Heart left ventricle (tissue), 13 donors: ENCODE data around the gene PACRG.

Experiments used
- POLR2A ChIP-seq, 2 donors: fragments of 450-650 bp; IDR thresholded peaks; one replicate each; pipeline ENCODE4 v1.6.1; 2017; ENCODE audit warnings: antibody characterized with exemption in 2 of 2, mild to moderate bottlenecking in 2 of 2, moderate library complexity in 2 of 2
- TF ChIP-seq, protein P1 (sequence below), 12 donors: fragments of 200-600 bp; sonication (generic) in 4 of 12; IDR thresholded peaks; one replicate each; pipeline versions ENCODE4 v1.5.0 to v1.8.0; 2018 to 2022; ENCODE audit warnings: antibody characterized with exemption in 12 of 12, mild to moderate bottlenecking in 5 of 12
- donor health status: ischemic (EF 13 %, LVEDD 7.1; RV severe dilation, severe dysfunction).
- donor health status: DM: no; HTN: yes; CAD: no.
- donor health status: DM: no; HTN: no; CAD: no.
- donor health status: ischemic (EF 25% LVEDD 6.9; RV normal size, moderate dysfunction).
- donor health status: ischemic (EF 25% LVEDD 5.7; RV mildly dilated, moderate dysfunction).
- donor health status: ischemic (EF 35%, LVEDD 5.7; RV mildly dilated, moderate dysfunction).
- donor health status: nonischemic (EF 11% LVEDD 7.7; RV severe dilation, severe dysfunction).
- donor health status: DM: yes; HTN: yes; CAD: no.
- donor health status: PGD.
- donor health status: ischemic (EF 29% LVEDD 5.4; RV normal size, mild dysfunction).
- donor health status: nonischemic (EF 23%, LVEDD 6.1; RV moderate dilation, normal function).

DNA sequence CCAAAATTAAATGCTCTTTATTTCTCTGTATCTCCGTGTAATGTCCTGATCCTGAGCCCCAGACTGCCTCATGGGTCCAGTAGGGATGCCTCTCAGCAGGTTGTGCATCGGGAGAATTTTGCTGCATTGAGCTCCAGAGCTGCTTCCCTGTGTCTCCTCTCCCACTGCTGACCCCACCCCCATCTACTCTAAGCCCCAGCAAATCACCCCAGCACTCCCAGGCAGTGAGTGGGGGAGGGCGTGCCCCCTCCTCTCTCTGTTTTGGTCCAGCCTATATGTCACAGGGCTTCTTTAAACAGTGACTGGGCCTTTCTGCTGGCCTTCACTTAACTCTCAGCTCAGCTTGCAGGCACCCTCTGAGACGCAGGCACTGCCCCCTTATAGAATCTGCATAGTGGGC is 458.0 kb downstream of the PACRG start:
- TF ChIP-seq, protein P1, sequence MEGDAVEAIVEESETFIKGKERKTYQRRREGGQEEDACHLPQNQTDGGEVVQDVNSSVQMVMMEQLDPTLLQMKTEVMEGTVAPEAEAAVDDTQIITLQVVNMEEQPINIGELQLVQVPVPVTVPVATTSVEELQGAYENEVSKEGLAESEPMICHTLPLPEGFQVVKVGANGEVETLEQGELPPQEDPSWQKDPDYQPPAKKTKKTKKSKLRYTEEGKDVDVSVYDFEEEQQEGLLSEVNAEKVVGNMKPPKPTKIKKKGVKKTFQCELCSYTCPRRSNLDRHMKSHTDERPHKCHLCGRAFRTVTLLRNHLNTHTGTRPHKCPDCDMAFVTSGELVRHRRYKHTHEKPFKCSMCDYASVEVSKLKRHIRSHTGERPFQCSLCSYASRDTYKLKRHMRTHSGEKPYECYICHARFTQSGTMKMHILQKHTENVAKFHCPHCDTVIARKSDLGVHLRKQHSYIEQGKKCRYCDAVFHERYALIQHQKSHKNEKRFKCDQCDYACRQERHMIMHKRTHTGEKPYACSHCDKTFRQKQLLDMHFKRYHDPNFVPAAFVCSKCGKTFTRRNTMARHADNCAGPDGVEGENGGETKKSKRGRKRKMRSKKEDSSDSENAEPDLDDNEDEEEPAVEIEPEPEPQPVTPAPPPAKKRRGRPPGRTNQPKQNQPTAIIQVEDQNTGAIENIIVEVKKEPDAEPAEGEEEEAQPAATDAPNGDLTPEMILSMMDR (IDR thresholded peaks at IDR 0.05) = no peak
- no peak for TF ChIP-seq POLR2A (IDR thresholded peaks at IDR 0.05)
